ENCODE measurements around the gene NT5DC2.

DNA sequence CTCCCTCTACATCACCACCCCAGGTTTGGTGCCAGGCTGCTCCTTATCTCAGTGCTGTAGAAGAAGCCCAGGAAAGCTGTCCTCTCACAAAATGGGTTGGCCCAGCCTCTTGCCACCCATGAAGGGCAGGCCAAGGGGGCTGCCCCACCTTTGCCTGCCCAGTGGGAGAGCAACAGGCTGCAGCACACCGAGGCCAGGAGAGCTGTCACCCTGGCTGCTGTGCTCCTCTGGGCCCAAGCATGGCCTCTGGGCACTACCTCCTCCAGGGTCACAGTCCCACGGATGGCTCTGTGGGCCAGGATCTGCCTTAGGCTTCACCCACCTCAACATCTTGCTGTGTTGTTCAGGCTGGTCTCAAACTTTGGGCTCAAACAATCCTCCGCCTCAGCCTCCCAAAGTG lies 44.9 kb downstream of the NT5DC2 start:
- TF ChIP-seq CTCF (IDR thresholded peaks at IDR 0.05) (no peak), POLR2A (IDR thresholded peaks at IDR 0.05) (no peak)
